Keratinocyte (primary cell): ENCODE results near the gene BLOC1S4. TPM values are rescaled to one million over a fixed set of nuclear protein-coding genes. Genes with fewer than 3 reads are reported as not detected.

Experiments used
- DNase-seq: peaks from one replicate; pipeline ENCODE4 v3.0.0-alpha.2; 2011; ENCODE audit warnings: low read depth, missing footprints, low spot score
- FAIRE-seq: peaks from 2 replicates; lab custom pipeline; 2011; peaks lifted over from hg19 to GRCh38; lab: Jason Lieb, UNC
- H2AFZ ChIP-seq: 2 replicates; pipeline ENCODE4 v1.6.0; 2012; ENCODE audit warnings: low read length, control low read depth, inconsistent platforms; ENCODE audit not compliant: control insufficient read depth
- H3K27ac ChIP-seq: 2 replicates; pipeline ENCODE4 v1.5.1; 2011; ENCODE audit warnings: low read length; ENCODE audit not compliant: control insufficient read depth, insufficient read depth
- H3K27me3 ChIP-seq: 3 replicates; pipeline ENCODE4 v1.6.0; 2011; ENCODE audit warnings: low read length; ENCODE audit not compliant: control insufficient read depth, insufficient read depth; ENCODE audit errors: extremely low read depth
- H3K36me3 ChIP-seq, 2 experiments: 2 replicates in 1 of 2; 3 replicates in 1 of 2; pipeline ENCODE4 v1.5.1; 2011; ENCODE audit warnings: low read length in 2 of 2, mild to moderate bottlenecking in 1 of 2; ENCODE audit not compliant: control insufficient read depth in 2 of 2, insufficient read depth in 2 of 2; ENCODE audit errors: extremely low read depth in 1 of 2
- H3K4me1 ChIP-seq: 3 replicates; pipeline ENCODE4 v1.5.1; 2011; ENCODE audit warnings: low read length; ENCODE audit not compliant: control insufficient read depth, insufficient read depth; ENCODE audit errors: extremely low read depth
- H3K4me2 ChIP-seq: 3 replicates; pipeline ENCODE4 v1.6.0; 2011; ENCODE audit warnings: low read depth, low read length; ENCODE audit not compliant: control insufficient read depth, insufficient read depth; ENCODE audit errors: extremely low read depth
- H3K4me3 ChIP-seq, 3 experiments: fragments of 200-600 bp in 1 of 3; sonication (generic) in 1 of 3; 2 replicates in 2 of 3; 3 replicates in 1 of 3; pipeline ENCODE4 v1.5.1; 2011 to 2016; ENCODE audit warnings: low read length in 3 of 3, mild to moderate bottlenecking in 3 of 3, control low read depth in 2 of 3, inconsistent platforms in 1 of 3, low read depth in 1 of 3, mixed read lengths in 1 of 3, mixed run types in 1 of 3, moderate library complexity in 1 of 3; ENCODE audit not compliant: control insufficient read depth in 2 of 3, insufficient read depth in 2 of 3; ENCODE audit errors: extremely low read depth in 1 of 3
- H3K79me2 ChIP-seq: 2 replicates; pipeline ENCODE4 v1.6.0; 2012; ENCODE audit warnings: low read length; ENCODE audit not compliant: control insufficient read depth, insufficient read depth
- H3K9ac ChIP-seq: 3 replicates; pipeline ENCODE4 v1.6.0; 2011; ENCODE audit warnings: low read length; ENCODE audit not compliant: control insufficient read depth, insufficient read depth; ENCODE audit errors: extremely low read depth
- H3K9me1 ChIP-seq: 3 replicates; pipeline ENCODE4 v1.6.0; 2011; ENCODE audit warnings: low read length; ENCODE audit not compliant: control insufficient read depth, insufficient read depth; ENCODE audit errors: extremely low read depth
- H3K9me3 ChIP-seq: 2 replicates; pipeline ENCODE4 v1.5.1; 2012; ENCODE audit warnings: low read depth, low read length; ENCODE audit not compliant: control insufficient read depth
- H4K20me1 ChIP-seq: 3 replicates; pipeline ENCODE4 v1.6.0; 2011; ENCODE audit warnings: low read length; ENCODE audit not compliant: control insufficient read depth, insufficient read depth; ENCODE audit errors: extremely low read depth
- EZH2 ChIP-seq: IDR thresholded peaks from one replicate; pipeline ENCODE4 v1.6.1; 2012; ENCODE audit warnings: inconsistent platforms, mild to moderate bottlenecking, low read length, moderate library complexity
- dilution Hi-C: fragments of 300-500 bp; cut with MboI; formaldehyde crosslinking; loops from one replicate; pipeline ENCODE4 v1.7.0; 2020; ENCODE audit warnings: low sequenced_read_pairs; ENCODE audit not compliant: extremely low pct_ligation_motif_present
- polyA plus RNA-seq, 5 experiments: library from polyadenylated mRNA; depleted of rRNA in 3 of 5; stranded (reverse) in 3 of 5; stranded (forward) in 1 of 5; unstranded in 1 of 5; fragments of >200 nt; gene quantifications; 1 replicate in 1 of 5; 2 replicates in 3 of 5; 3 replicates in 1 of 5; pipeline versions ENCODE4 v1.2.1 to v1.2.3, GENCODE V29; 2011 to 2012; ENCODE audit warnings: missing spikeins in 2 of 5, low read depth in 1 of 5, low replicate concordance in 1 of 5
- TF ChIP-seq, protein P1 (sequence below), 3 experiments: IDR thresholded peaks in 1 of 3; conservative IDR thresholded peaks in 1 of 3; optimal IDR thresholded peaks in 1 of 3; 2 replicates in 2 of 3; 3 replicates in 1 of 3; pipeline versions ENCODE3 to v1.5.1; 2011; ENCODE audit warnings: low read length in 3 of 3, mild to moderate bottlenecking in 3 of 3, moderate library complexity in 2 of 3, control low read depth in 1 of 3, inconsistent platforms in 1 of 3; ENCODE audit not compliant: insufficient read depth in 2 of 3; ENCODE audit errors: extremely low read depth in 1 of 3

The BLOC1S4 gene
- polyA plus RNA-seq, 1 donor (not counting 4 experiments of a cell fraction or from before 2014, with no cell fraction given): 11.7 TPM

DNA sequence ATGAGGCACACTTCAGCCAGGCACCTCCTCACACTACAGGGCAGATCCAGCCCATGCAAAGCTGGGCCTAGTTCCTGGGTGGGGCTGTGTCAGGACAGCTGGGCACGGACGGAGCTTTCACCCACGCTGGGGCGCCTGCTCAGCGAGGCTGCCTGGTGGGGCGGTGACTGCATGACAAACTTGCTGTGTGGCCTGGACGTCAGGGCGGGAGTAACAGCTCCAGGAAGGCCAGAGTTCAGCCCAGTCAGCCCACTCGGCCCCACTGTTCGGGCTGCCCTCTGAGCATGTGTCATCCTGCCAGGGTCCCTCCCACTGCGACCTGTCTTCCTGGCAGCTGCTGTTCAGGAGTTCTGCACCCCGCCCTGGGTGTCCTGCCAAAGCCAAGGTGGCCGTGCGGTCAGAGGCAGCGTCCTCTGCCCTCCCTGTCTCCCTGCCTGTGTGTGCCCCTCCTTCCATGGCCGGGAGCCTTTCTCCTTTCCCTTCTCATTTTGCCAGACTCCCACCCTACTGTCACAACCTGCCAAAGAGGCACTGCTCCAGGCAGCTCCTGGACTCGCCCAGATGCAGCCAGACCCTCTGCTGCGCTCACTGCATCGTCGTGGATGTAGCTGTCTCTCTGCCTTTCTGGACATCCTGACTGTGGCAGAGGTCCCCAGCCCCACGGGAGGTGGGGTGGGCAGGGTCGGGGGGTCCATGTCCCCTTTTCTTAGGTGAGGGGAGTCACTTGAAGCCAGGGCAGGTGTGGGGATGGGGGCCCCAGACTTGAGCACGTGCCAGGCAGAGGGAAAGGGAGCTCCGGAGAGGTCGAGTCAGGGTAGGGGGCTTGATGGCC, 33.6 kb downstream of the BLOC1S4 start:
- H3K4me3 ChIP-seq: peak overlapping the region in 1 of 3 experiments; percentile 12
- peaks cover 7% of the 10 kb centered on the region for H3K27me3 ChIP-seq
- H3K27ac ChIP-seq: no peak overlapping the region
- DNase-seq (no peak), FAIRE-seq (peak; percentile 36)
- H3K4me2 ChIP-seq: peak overlapping the region; percentile 58
- H3K79me2 ChIP-seq: no peaks in the 10 kb centered on the region
- peaks cover 16% of the 10 kb centered on the region for H3K4me1 ChIP-seq
- peak overlapping the region; percentile 76 for H2AFZ ChIP-seq
- TF ChIP-seq, protein P1, sequence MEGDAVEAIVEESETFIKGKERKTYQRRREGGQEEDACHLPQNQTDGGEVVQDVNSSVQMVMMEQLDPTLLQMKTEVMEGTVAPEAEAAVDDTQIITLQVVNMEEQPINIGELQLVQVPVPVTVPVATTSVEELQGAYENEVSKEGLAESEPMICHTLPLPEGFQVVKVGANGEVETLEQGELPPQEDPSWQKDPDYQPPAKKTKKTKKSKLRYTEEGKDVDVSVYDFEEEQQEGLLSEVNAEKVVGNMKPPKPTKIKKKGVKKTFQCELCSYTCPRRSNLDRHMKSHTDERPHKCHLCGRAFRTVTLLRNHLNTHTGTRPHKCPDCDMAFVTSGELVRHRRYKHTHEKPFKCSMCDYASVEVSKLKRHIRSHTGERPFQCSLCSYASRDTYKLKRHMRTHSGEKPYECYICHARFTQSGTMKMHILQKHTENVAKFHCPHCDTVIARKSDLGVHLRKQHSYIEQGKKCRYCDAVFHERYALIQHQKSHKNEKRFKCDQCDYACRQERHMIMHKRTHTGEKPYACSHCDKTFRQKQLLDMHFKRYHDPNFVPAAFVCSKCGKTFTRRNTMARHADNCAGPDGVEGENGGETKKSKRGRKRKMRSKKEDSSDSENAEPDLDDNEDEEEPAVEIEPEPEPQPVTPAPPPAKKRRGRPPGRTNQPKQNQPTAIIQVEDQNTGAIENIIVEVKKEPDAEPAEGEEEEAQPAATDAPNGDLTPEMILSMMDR (optimal IDR thresholded peaks at IDR 0.05 in 1 of 3, IDR thresholded peaks at IDR 0.05 in 1 of 3, conservative IDR thresholded peaks at IDR 0.05 in 1 of 3; ENCODE audit: extremely low read depth in 1 of 3, insufficient read depth in 2 of 3, low read length in 3 of 3): no peak
- TF ChIP-seq EZH2: no peak
- H3K36me3 ChIP-seq: no peaks in the 10 kb centered on the region
- no peak overlapping the region for H3K9ac ChIP-seq
- H3K9me1 ChIP-seq: no peaks in the 10 kb centered on the region
- dilution Hi-C loops: no loop called here
- no peaks in the 10 kb centered on the region for H4K20me1 ChIP-seq
- H3K9me3 ChIP-seq: no peaks in the 10 kb centered on the region

- Histone ChIP-seq H4K20me1 (no peaks in the 10 kb centered on the region), H3K36me3 (no peaks in the 10 kb centered on the region), H3K9me1 (no peaks in the 10 kb centered on the region), H3K4me2 (no peak overlapping the region), H3K27ac (no peak overlapping the region), H3K4me1 (peaks cover 16% of the 10 kb centered on the region), H3K9ac (no peak overlapping the region), H3K27me3 (peaks cover 7% of the 10 kb centered on the region), H3K9me3 (no peaks in the 10 kb centered on the region), H3K4me3 (no peak overlapping the region), H3K79me2 (no peaks in the 10 kb centered on the region), H2AFZ (peak overlapping the region; percentile 30)
- DNase-seq: no peak
- no peak for FAIRE-seq
- dilution Hi-C loops: no loop called here
- TF ChIP-seq, protein P1 (optimal IDR thresholded peaks at IDR 0.05 in 1 of 3, IDR thresholded peaks at IDR 0.05 in 1 of 3, conservative IDR thresholded peaks at IDR 0.05 in 1 of 3; ENCODE audit: extremely low read depth in 1 of 3, insufficient read depth in 2 of 3, low read length in 3 of 3): no peak
- no peak for TF ChIP-seq EZH2
Observed at GRCh38 chr4:6750286-6751221, 34.6 kb downstream of the BLOC1S4 start.
